HG02973 (cell line): ENCODE data around the gene UNC13B.

ENCODE experiments used
- ATAC-seq: cut with Tn5 transposase; IDR thresholded peaks from one replicate; pipeline ENCODE4 v1.9.1; 2021; ENCODE audit warnings: moderate library complexity; ENCODE audit not compliant: unreplicated experiment

Gene UNC13B

DNA sequence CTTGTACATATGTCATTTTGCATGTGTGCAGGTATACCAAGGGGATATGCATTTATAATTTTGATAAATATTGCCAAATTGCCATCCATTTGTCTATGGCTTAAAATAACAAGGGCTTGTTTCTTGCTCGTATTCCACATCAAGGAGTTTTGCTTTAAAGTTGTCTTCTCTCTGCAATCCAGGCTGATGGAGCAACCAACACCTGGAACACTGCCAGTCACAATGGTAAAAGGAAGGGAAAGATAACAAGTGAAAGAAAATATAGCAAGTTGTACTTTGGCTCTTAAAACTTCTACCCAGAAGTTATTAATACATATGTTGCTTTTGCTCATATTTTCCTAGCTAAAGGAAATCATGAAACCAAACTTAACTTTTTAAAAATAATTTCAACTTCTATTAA is 156.9 kb downstream of the UNC13B start:
- ATAC-seq, result no peak

DNA sequence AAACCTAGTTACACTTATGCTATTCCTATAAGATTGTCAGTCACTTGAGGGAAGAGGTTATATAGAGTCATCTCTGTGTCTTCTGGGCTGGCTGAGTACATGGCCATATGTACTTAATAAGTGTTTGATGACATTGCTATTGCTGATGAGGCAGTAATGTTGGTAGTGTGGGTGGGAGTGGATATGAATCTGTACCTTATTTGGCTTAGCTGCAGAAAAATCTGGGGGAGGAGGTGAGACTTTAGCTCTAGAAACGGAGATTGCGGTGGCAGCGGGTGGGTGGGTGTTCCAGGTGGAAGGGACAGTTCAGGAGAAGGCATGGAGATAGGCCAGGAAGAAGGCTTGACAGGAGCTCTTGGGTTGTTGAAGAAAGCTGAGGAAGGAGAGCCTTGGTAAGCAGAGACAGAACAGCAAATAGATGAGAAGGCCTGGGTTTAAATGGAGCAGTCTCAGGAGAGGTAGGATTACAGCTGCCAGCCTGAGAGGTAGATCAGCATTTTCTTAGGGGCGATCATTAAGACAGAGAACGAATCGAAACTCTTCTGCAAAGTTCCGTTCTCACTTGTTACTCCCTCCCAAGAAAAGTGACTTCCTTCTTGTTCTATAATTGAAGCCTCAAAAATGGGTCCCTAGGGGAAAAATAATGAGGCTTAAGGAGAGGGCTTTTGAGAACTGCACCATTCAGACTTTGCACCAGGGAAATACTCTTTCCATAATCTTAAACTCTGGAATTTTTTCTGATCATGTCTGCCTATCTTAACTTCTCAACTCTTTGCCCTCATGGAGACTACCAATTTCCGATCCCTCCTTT is 160.5 kb downstream of the UNC13B start:
- no peak for ATAC-seq

- no peak for ATAC-seq
Observed at GRCh38 chr9:35324966-35325365, 163.2 kb downstream of the UNC13B start.

DNA sequence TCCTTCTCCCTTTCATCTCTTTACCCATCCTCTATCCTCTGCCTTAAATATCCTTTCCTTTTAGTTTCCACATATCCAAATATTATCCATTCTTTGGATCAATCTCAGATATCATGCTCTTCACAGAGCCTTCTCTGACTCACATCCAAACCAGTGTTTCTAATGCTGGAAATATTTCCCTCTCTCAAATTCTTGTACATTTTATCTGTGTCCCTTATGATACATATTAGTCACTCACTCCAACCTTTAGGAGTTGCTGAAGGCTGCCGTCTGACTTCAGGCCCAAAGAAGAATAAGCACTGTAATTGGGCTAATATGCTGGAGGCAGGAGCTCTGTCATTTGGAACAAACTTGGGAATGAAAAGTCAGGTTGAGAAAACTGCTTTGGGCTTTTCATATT is 171.7 kb downstream of the UNC13B start:
- no peak for ATAC-seq

DNA sequence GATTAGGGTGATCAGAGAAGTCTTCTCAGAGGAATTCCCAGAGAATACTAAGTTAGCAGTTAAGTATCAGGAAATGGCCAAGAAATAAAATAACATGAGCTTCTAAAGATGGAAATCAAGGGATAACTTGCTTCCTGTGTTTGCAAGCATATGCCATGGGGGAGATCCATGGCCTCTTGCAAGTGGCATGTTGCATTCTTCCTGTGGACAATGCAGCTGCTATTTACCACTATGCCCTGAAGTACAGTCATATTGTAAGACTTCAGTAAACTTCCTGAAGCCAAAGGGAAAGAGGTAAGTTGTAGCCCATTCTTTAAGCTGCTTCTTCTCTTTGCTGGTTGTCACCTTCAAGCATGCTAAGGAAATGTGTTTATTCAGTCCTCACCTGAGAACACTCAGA is 173.4 kb downstream of the UNC13B start:
- ATAC-seq, result no peak

DNA sequence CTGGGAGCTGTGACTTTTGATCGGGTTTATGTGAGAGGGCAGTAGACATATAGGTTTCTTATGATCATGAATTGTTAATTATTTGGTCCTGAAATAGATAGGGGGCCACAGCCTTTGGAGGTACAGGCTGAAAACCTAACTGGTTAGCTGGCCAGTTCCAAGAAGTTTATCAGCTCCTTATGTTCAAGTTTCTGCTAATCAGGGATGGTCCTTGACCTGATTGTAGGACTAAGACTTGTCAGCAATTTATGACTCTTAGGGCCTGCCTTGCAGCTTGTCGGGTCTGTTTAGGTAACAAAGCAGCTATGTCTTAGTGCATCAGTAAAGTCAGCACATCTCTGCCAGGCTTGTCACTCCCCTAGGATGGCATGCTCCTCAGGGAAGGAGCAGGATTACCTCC is 176.3 kb downstream of the UNC13B start:
- ATAC-seq, result no peak

DNA sequence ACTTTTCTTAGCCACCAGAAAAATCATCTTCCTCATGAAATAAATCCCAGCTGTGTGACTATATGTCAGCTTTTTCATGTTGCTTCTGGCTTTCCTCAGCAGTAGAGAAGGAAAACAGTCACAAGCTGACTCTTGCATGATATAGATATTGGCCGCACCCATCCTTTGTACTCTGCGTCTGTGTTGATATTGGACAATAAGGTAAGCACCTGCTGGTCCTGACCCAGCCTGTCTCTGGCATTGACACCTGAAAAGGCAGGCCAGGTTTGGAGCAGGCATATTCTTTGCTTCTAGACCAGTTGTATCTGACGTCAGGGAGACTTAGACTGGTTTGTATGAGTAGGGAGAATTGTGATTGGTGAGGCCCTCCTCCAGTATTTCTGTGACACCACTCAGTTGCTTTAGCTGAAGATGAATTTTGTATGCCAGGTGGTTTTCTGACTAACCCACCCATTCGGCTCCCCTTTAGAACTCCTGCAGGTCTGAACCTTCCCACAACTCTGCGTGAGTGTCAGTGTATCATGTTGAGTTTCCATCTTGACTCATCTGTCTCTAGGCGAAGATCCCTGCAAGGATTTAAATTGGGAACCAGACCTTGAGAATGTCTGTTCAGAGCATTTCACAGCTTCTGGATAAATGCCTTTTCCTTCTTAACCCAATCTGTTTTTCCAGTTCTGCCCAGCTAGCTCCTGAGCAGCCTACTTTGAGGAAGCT is 176.9 kb downstream of the UNC13B start:
- ATAC-seq, result no peak

GRCh38 chr9:35340046-35340445 is 178.2 kb downstream of the UNC13B start:
- ATAC-seq, result no peak

- no peak for ATAC-seq
Observed at GRCh38 chr9:35341021-35341420, 179.2 kb downstream of the UNC13B start.

DNA sequence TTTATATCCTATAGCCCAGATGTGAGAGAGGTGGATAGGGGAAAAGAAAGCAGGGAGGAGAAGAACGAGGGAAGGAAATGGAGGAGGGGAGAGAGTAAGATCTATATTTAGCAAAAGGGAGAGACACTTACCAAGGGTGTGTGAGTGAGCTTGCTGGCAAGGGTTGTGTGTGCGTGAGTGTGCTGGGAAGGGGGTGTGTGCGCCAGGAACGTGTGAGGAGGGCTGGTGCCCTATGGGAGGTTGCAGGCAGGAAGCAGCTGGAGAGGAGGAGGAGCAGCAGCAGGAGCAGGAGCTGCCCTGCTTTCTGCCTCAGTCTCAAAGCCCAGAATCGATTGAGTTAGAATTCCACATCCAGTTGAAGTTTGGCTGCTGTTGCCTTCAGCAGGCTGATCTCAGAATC is 179.8 kb downstream of the UNC13B start:
- no peak for ATAC-seq

GRCh38 chr9:35342221-35342958 is 180.6 kb downstream of the UNC13B start:
- no peak for ATAC-seq

GRCh38 chr9:35348109-35348508 is 186.3 kb downstream of the UNC13B start:
- ATAC-seq, result no peak

DNA sequence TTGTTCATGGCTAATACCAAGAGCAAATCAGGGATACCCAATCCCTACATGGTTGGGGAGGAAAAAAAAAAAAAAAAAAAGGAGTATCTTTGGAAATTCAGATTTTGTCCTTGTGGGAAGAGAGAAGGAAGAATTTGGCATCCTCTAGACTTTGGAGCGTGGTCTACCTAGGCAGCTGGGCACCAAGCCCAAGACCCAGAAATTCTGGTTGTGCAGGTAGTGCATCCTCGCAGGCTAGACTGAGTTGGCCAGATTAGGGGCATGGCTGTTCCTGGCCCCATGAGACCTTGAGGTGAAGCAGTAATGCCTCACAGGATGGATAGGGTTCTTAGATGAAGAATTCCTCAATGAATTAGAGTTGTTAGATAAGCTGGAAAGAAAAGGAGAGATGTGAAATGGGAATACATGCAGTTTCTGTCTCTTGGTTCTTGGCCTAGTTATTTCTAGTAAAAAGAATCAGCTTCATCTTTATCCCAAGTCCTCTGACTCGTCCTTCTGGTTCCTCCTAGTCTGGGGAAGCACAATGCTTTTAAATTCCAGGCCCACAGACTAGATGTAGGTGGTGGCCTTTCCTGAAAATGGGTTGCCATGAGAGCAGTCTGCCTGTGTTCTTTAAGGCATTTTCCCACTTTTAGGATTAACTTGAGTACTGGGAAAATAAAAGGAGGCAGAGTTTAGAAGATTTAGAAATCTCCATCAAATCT is 187.6 kb downstream of the UNC13B start:
- ATAC-seq, result no peak

DNA sequence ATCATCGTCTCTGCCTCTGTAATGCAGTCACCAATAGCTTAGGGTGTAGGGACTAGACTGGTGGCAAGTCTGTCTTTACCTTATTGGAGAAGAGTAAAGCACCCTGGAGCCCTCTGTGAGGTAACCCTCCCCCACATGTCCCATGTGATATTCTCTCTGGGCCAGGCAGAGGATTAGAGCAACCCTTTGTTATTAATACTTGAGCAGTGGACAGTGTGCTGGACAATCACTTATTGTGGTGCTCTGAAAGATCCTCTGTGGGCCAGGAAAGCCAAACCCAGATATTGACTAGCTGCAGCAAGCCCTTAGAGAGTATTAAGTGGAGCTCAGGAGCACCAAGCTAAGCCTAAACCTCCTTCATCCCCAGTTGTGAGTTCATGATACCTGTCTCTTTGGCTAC is 188.4 kb downstream of the UNC13B start:
- no peak for ATAC-seq

DNA sequence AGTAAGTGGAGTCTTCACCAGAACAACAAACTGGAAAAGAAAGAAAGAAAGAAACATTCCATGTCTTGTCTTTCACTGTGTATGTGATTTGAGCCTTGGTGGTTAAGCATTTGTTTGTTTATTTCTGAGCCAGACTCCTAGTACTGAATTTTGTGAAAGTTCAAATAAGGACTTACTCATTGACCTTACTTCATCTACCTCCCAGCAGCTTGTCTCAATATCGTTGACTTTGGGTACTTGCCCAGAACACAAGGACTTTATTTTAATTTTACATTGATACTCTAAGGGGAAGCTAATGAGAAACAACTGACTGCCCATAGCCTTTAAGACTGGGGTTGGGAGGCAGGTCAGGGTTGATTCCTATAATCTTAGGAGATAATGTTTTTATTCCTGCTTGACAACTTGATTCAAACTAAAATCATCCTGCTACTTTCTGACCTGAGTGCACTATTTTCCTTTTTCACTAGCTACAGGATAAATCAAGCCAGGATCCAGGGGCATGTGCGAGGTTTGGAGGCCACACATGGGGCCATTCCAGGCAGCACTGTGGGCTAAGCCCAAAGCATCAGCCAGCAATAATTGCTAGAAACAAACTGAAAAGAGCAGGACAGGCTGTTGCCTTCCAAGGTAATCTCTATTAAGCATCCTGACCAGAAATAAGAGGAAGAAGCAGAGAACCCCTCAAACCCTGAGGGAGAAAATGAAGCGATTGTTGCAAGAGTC is 189.2 kb downstream of the UNC13B start:
- ATAC-seq, result no peak

DNA sequence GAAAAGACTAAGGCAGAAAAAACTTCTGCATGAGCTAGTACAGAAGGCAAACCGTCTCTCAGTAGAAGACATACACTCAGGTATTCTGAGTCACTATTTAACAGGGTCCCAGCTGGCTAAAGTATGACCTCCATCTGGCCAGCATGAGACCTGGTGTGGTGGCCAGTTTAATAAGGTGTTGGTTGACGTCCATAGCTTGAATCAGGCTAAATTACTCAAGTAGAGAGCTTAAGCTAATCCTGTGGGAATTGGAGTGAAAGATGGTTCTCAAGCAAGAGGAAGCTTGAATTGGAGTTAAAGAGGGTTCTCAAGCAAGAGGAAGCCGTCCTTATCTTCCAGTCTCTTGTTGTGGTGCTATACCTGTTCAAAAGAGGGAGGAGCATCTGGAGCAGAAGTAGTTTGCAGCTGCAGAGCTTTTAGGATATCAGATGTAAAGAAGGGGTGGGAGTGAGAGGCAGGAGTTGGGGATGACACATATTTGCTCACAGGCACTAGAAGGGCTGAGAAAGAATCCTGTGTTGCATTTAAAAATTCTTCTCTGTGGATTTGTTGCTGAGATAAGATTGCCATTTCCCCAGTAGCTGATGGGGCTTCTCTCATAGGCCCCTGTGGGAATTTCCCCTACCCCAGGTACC is 192.0 kb downstream of the UNC13B start:
- no peak for ATAC-seq

DNA sequence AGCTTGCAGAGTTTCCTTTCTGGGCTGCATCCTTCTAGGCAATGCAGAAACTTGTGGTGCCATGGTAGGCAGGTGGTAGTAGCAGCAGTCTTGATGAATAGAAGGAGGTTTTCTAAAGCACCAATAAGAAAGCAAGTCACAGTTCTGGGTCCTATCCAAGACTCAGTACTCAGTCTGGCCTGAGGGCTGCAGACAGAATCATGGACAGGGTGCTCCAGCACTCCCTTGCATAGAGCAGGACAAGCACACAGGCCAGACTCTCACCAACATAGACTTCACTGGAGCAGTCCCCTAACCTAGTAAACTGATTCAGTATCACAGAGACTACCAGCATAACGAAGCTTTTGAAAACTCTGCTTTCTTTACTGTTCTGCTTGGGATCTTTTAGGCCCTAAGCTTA is 194.1 kb downstream of the UNC13B start:
- ATAC-seq, result no peak

DNA sequence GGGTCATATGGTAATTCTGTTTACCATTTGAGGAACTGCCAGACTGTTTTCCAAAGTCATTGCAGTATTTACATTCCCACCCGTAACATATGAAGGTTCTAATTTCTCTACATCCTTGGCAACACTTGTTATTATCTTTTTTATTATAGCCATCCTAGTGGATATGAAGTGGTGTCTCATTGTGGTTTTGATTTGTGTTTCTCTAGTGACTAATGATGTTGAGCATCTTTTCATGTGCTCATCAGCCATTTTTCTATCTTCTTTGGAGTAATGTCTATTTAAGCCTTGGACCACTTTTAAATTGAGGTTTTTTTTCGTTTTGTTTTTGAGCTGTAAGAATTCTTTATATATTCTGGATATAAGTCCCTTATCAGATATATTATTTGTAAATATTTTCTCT is 195.3 kb downstream of the UNC13B start:
- no peak for ATAC-seq

DNA sequence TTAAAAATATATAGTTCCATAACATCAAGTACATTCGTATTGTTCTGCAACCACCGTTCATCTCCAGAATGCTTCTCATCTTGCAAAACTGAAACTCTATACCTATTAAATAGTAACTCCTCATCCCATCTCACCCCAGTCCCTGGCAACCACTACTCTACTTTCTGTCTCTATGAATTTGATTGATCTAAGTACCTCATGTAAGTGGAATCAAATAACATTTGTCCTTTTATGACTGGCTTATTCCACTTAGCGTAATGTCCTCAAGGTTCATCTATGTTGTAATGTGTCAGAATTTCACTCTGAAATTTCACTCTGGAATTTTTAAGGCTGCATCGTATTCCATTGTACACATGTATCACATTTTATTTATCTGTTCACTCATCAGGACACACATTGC is 196.0 kb downstream of the UNC13B start:
- ATAC-seq, result no peak
